MM.1S (cell line): ENCODE results near the gene SIPA1.

Experiments
- DNase-seq: peaks from one replicate; pipeline ENCODE4 v3.0.0-alpha.2; 2015
- H2AFZ ChIP-seq: fragments of 300-600 bp; sonication (generic); 2 replicates; pipeline ENCODE4 v1.6.0; 2016; ENCODE audit warnings: antibody characterized with exemption, low read length
- H3F3A ChIP-seq: fragments of 300-600 bp; sonication (generic); 2 replicates; pipeline ENCODE4 v1.6.1; 2016; ENCODE audit warnings: mild to moderate bottlenecking, antibody characterized with exemption, low read length, moderate library complexity, mixed read lengths; ENCODE audit not compliant: insufficient read depth
- H3K27ac ChIP-seq: fragments of 300-600 bp; sonication (generic); 2 replicates; pipeline ENCODE4 v1.5.1; 2016; ENCODE audit warnings: mild to moderate bottlenecking, low read length
- H3K27me3 ChIP-seq: fragments of 300-600 bp; sonication (generic); replicated peaks from 2 replicates; pipeline ENCODE4 v1.6.0; 2016; ENCODE audit warnings: low read length; ENCODE audit not compliant: insufficient read depth
- H3K36me3 ChIP-seq: fragments of 300-600 bp; sonication (generic); replicated peaks from 2 replicates; pipeline ENCODE4 v1.6.1; 2016; ENCODE audit warnings: mild to moderate bottlenecking, low read length, mixed read lengths; ENCODE audit not compliant: insufficient read depth
- H3K4me1 ChIP-seq: fragments of 300-600 bp; sonication (generic); 2 replicates; pipeline ENCODE4 v1.6.1; 2016; ENCODE audit warnings: low read length, mixed read lengths
- H3K4me2 ChIP-seq: fragments of 300-600 bp; sonication (generic); 2 replicates; pipeline ENCODE4 v1.6.0; 2016; ENCODE audit warnings: low read depth, low read length
- H3K4me3 ChIP-seq: fragments of 300-600 bp; sonication (generic); 2 replicates; pipeline ENCODE4 v1.5.1; 2016; ENCODE audit warnings: low read length, mixed read lengths
- H3K79me2 ChIP-seq: fragments of 300-600 bp; sonication (generic); 2 replicates; pipeline ENCODE4 v1.6.1; 2016; ENCODE audit warnings: mixed run types, low read length, mixed read lengths
- H3K9ac ChIP-seq: fragments of 300-600 bp; sonication (generic); 2 replicates; pipeline ENCODE4 v1.6.1; 2016; ENCODE audit warnings: low read length, mixed read lengths
- H3K9me2 ChIP-seq: fragments of 300-600 bp; sonication (generic); replicated peaks from 2 replicates; pipeline ENCODE4 v1.6.1; 2016; ENCODE audit warnings: mild to moderate bottlenecking, low read length, mixed read lengths; ENCODE audit not compliant: insufficient read depth
- H3K9me3 ChIP-seq: fragments of 300-600 bp; sonication (generic); replicated peaks from 2 replicates; pipeline ENCODE4 v1.6.1; 2016; ENCODE audit warnings: mild to moderate bottlenecking, low read length, mixed read lengths; ENCODE audit not compliant: insufficient read depth
- H4K20me1 ChIP-seq: fragments of 300-600 bp; sonication (generic); 2 replicates; pipeline ENCODE4 v1.6.1; 2016; ENCODE audit warnings: mild to moderate bottlenecking, low read length, moderate library complexity, mixed read lengths; ENCODE audit not compliant: insufficient read depth
- EZH2 ChIP-seq: fragments of 300-600 bp; sonication (generic); optimal IDR thresholded peaks from 2 replicates; pipeline ENCODE3; 2017; ENCODE audit warnings: low read depth, mild to moderate bottlenecking, antibody characterized with exemption, low read length, mixed read lengths
- EZH2phosphoT487 ChIP-seq: fragments of 300-600 bp; sonication (generic); IDR thresholded peaks from 2 replicates; pipeline ENCODE4 v1.6.1; 2018; ENCODE audit warnings: antibody characterized with exemption, low read length
- TF ChIP-seq, protein P1 (sequence below): fragments of 300-600 bp; sonication (generic); IDR thresholded peaks from 2 replicates; pipeline ENCODE4 v1.5.1; 2016; ENCODE audit warnings: antibody characterized with exemption, low read length, mixed read lengths

The SIPA1 gene

DNA sequence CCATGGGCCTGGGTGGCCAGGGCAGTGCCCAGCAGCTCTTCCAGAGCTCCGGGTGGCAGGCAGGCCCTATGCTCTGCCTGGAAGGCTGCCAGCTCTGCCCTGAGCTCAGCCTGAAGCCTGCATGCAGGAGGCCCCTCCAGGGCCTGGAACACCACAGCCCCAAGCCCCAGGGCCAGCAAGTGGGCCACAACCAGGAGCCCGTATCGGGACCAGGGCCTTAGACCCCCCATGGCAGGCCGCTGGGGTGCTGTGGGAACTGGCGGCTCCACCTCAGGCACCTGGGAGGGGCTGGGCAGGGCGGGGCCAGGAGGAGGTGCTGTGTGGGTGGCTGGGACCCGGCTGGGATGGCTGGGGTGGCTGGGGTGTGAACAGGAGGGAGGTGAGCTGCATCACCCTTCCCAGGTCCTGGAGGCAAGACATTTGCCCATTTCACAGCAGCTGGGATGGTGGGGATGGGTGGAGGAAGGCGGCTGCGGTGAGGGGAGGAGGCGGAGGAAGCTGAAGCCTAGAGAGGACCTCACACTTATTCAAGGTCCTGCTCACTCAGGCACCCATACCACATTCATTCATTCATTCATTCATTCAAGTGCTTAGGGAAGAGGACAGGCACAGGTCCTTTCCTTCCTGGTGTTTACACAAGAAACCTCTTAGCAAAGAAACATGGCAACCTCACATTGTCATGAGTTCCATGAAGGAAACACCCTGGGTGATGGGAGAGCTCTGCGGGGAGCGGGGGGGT, 42.2 kb upstream of the SIPA1 start, which contains the start of gene KCNK7:
TSS of gene KCNK7 (minus strand) at position 258 of the 739 bp plus-strand sequence. CDS start at position 230, 28 bp downstream.
- Histone ChIP-seq H2AFZ (no peak within 1 kb of the TSS), H3K9me2 (no peaks in the 10 kb centered on the region), H3K36me3 (no peaks in the 10 kb centered on the region), H3K9me3 (no peaks in the 10 kb centered on the region), H3K4me3 (no peak within 1 kb of the TSS), H3K4me1 (no peaks in the 10 kb centered on the region), H3K4me2 (no peak within 1 kb of the TSS), H3F3A (no peaks in the 10 kb centered on the region), H3K27ac (no peak within 1 kb of the TSS), H3K9ac (no peak within 1 kb of the TSS), H3K27me3 (no peaks in the 10 kb centered on the region), H4K20me1 (no peaks in the 10 kb centered on the region), H3K79me2 (no peaks in the 10 kb centered on the region)
- DNase-seq = no peak
- TF ChIP-seq EZH2phosphoT487 (no peak), EZH2 (no peak)
- TF ChIP-seq, protein P1, sequence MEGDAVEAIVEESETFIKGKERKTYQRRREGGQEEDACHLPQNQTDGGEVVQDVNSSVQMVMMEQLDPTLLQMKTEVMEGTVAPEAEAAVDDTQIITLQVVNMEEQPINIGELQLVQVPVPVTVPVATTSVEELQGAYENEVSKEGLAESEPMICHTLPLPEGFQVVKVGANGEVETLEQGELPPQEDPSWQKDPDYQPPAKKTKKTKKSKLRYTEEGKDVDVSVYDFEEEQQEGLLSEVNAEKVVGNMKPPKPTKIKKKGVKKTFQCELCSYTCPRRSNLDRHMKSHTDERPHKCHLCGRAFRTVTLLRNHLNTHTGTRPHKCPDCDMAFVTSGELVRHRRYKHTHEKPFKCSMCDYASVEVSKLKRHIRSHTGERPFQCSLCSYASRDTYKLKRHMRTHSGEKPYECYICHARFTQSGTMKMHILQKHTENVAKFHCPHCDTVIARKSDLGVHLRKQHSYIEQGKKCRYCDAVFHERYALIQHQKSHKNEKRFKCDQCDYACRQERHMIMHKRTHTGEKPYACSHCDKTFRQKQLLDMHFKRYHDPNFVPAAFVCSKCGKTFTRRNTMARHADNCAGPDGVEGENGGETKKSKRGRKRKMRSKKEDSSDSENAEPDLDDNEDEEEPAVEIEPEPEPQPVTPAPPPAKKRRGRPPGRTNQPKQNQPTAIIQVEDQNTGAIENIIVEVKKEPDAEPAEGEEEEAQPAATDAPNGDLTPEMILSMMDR = no peak

- Histone ChIP-seq H4K20me1 (no peaks in the 10 kb centered on the region), H3K4me1 (no peaks in the 10 kb centered on the region), H3K9me3 (no peaks in the 10 kb centered on the region), H3K36me3 (no peaks in the 10 kb centered on the region), H3K9me2 (no peaks in the 10 kb centered on the region), H3K27me3 (no peaks in the 10 kb centered on the region), H3K9ac (no peak overlapping the region), H3K79me2 (no peaks in the 10 kb centered on the region), H3K4me3 (no peak overlapping the region), H2AFZ (no peak overlapping the region), H3K27ac (no peak overlapping the region), H3F3A (no peaks in the 10 kb centered on the region), H3K4me2 (no peak overlapping the region)
- no peak for DNase-seq
- TF ChIP-seq EZH2phosphoT487 = no peak
- TF ChIP-seq, protein P1 = no peak
- TF ChIP-seq EZH2 = no peak
Observed at GRCh38 chr11:65596520-65596919, 41.4 kb upstream of the SIPA1 start.

- Histone ChIP-seq H3K4me3 (no peak overlapping the region), H4K20me1 (no peaks in the 10 kb centered on the region), H3K9me3 (no peaks in the 10 kb centered on the region), H3K27me3 (no peaks in the 10 kb centered on the region), H3K4me1 (no peaks in the 10 kb centered on the region), H3K79me2 (no peaks in the 10 kb centered on the region), H3K36me3 (no peaks in the 10 kb centered on the region), H3K4me2 (no peak overlapping the region), H3F3A (no peaks in the 10 kb centered on the region), H3K27ac (no peak overlapping the region), H2AFZ (no peak overlapping the region), H3K9ac (no peak overlapping the region), H3K9me2 (no peaks in the 10 kb centered on the region)
- TF ChIP-seq, protein P1 = no peak
- no peak for TF ChIP-seq EZH2phosphoT487
- no peak for TF ChIP-seq EZH2
- no peak for DNase-seq
Observed at GRCh38 chr11:65598258-65598699, 39.6 kb upstream of the SIPA1 start.
